T-helper 17 cell (primary cell): ENCODE data around the gene FANCC. TPM values are rescaled to one million over a fixed set of nuclear protein-coding genes. Genes with fewer than 3 reads are reported as not detected.
A peak's percentile ranks its signal among the peaks of the same experiment; 100 is the strongest.

Experiments
- ATAC-seq: fragments of 150-1000 bp; cut with Tn5 transposase; 2 replicates; pipeline ENCODE4 v1.10.0; 2021; ENCODE audit warnings: mild to moderate bottlenecking, moderate library complexity
- DNase-seq, 3 donors: peaks; one replicate each; pipeline versions ENCODE4 v3.0.0 to v3.0.0-alpha.2; 2020 to 2021
- H3K9me3 ChIP-seq: one replicate; pipeline ENCODE4 v1.7.0; 2013; ENCODE audit warnings: low read length, mild to moderate bottlenecking; ENCODE audit not compliant: control insufficient read depth, poor library complexity, severe bottlenecking
- H3K27ac Mint-ChIP-seq: one replicate; pipeline ENCODE4 v1.8.0; 2022; ENCODE audit warnings: mild to moderate bottlenecking, moderate library complexity, mixed read lengths
- H3K27me3 Mint-ChIP-seq: one replicate; pipeline ENCODE4 v1.8.0; 2022; ENCODE audit warnings: mixed read lengths
- H3K36me3 Mint-ChIP-seq: one replicate; pipeline ENCODE4 v1.8.0; 2022; ENCODE audit warnings: low read depth, mixed read lengths
- H3K4me1 Mint-ChIP-seq: one replicate; pipeline ENCODE4 v1.8.0; 2022; ENCODE audit warnings: mild to moderate bottlenecking, mixed read lengths
- H3K4me3 Mint-ChIP-seq: one replicate; pipeline ENCODE4 v1.8.0; 2022; ENCODE audit warnings: mild to moderate bottlenecking, moderate library complexity, mixed read lengths
- total RNA-seq, 4 donors: library from RNA in 2 of 4; stranded (reverse) in 2 of 4; gene quantifications; one replicate each; pipeline ENCODE4 v1.2.3 and lab custom pipeline; 2022 to 2026

Gene FANCC
- total RNA-seq, 2 donors from 2014 or later, result 3.7 to 3.9 TPM

GRCh38 chr9:95058795-95059386, 258.6 kb downstream of the FANCC start:
- H3K27ac Mint-ChIP-seq, result peak overlapping the region; percentile 32
- H3K4me3 Mint-ChIP-seq, result no peak overlapping the region
- H3K36me3 Mint-ChIP-seq, result peaks cover 4% of the 10 kb centered on the region
- H3K27me3 Mint-ChIP-seq, result peaks cover 4% of the 10 kb centered on the region
- H3K4me1 Mint-ChIP-seq, result peaks cover 2% of the 10 kb centered on the region
- no peak for ATAC-seq
- H3K9me3 ChIP-seq, result no peaks in the 10 kb centered on the region
- DNase-seq, result no peak

DNA sequence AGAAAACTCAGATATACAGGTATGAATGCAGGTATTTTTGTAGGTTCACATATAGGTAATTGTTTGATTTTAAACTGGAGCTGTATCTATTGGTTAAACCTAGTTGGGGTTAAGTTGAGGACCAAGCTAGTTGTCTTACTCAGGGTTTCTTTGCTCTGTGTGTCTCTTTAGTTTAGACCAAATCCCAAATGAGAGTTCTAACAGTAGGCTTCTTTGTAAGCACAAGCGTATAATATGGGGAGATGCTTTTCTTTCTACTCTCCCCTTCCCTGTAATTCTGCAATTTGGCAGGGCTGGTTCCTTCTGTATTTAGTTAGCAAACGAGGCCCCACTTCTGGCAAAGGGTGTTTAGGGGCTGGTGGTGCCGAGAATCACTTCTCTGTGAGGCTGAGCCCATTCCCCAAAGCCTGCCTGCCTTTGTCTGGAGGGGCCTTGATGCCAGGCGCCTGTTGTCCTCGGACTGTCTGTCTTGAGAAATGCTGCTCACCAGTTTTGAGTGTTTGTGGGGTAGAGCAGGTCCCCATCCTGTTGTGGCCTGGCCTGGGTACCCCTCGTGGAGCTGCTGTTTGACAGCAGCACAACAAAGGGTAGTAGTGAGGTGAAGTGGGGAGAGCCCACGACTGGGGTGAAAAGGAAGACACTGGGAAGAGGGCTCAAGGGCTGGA, 259.3 kb downstream of the FANCC start:
- H3K27me3 Mint-ChIP-seq, result peaks cover 4% of the 10 kb centered on the region
- DNase-seq (no peak), ATAC-seq (no peak)
- peaks cover 2% of the 10 kb centered on the region for H3K4me1 Mint-ChIP-seq
- no peaks in the 10 kb centered on the region for H3K36me3 Mint-ChIP-seq
- no peaks in the 10 kb centered on the region for H3K9me3 ChIP-seq
- peak overlapping the region; percentile 32 for H3K27ac Mint-ChIP-seq
- no peak overlapping the region for H3K4me3 Mint-ChIP-seq

- DNase-seq (no peak), ATAC-seq (no peak)
- no peak overlapping the region for H3K4me3 Mint-ChIP-seq
- peaks cover 4% of the 10 kb centered on the region for H3K27me3 Mint-ChIP-seq
- no peak overlapping the region for H3K27ac Mint-ChIP-seq
- peaks cover 2% of the 10 kb centered on the region for H3K4me1 Mint-ChIP-seq
- no peaks in the 10 kb centered on the region for H3K9me3 ChIP-seq
- no peaks in the 10 kb centered on the region for H3K36me3 Mint-ChIP-seq
Observed at GRCh38 chr9:95057101-95057500, 260.4 kb downstream of the FANCC start.

- no peaks in the 10 kb centered on the region for H3K9me3 ChIP-seq
- Mint-ChIP-seq H3K27me3 (peaks cover 4% of the 10 kb centered on the region), H3K27ac (no peak overlapping the region), H3K4me3 (no peak overlapping the region), H3K36me3 (no peaks in the 10 kb centered on the region), H3K4me1 (peaks cover 2% of the 10 kb centered on the region)
- DNase-seq (no peak), ATAC-seq (no peak)
Observed at GRCh38 chr9:95055851-95056551, 261.5 kb downstream of the FANCC start.

DNA sequence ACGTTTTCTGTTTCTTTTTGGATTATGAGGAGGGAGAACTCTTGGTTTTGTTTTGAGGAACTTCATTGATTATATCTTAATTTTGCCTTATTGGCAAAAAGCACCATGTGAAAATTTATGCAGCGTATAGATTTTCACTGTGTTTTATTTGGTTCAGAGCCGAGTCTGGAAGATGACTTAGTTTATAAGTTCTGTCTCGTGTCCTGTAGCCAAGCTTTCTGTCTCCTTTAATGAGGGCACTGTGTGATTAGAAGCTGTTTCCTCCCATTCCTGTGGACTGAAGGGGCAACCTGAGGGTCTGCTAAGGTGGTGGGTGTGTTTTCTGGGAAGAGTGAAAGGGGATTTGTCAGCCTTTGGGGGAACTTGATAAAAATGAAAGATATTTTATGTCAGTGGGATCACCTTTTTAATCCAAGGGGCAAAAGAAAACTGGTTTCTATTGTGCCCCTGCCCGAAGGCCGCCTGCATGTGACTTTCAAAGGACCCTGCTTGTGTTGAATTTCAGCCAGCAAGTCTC, 262.1 kb downstream of the FANCC start:
- no peaks in the 10 kb centered on the region for H3K36me3 Mint-ChIP-seq
- no peak overlapping the region for H3K27ac Mint-ChIP-seq
- no peak overlapping the region for H3K4me3 Mint-ChIP-seq
- DNase-seq (no peak), ATAC-seq (no peak)
- H3K4me1 Mint-ChIP-seq, result peaks cover 2% of the 10 kb centered on the region
- H3K9me3 ChIP-seq, result no peaks in the 10 kb centered on the region
- peaks cover 4% of the 10 kb centered on the region for H3K27me3 Mint-ChIP-seq

DNA sequence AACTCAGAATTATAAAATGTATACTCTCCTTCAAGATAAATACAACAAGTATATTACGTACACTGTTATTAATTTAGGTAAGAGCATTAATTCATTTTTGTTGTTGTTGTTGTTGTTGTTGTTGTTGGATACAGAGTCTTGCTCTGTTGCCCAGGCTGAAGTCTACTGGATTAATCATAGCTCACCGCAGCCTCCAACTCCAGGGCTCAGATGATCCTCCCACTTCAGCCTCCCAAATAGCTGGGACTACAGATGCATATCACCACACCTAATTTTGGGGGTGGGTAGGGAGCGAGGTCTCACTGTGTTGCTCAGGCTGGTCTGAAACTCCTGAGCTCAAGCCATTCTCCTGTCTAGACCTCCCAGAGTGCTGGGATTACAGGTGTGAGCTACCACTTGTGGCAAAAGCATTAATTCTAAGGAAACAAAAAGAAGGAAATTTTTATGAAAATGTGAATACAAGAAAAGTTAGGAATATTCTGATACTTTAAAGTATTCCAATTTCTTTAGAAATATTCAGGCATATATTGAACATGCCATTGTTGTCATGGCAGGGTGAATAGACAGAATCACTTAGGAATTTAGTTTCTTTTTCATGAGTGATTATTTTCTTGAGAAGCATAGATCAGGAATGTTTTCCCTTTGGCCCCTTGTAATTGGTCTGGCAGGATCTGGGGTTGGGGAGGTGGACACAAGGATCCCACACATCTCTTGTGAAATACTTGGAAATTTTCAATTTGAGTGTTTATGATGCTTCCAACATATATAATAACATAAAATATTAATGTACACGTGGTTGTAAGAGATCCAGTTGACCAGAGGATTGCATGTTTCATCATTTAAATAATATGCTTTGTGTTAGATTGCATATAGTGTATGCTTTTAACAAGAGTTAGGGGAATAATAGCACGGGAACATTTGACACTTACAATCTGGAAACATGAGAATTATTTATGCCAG, 263.6 kb downstream of the FANCC start:
- no peak for ATAC-seq
- no peaks in the 10 kb centered on the region for H3K9me3 ChIP-seq

GRCh38 chr9:95049761-95050160, 267.7 kb downstream of the FANCC start:
- peaks cover 7% of the 10 kb centered on the region for H3K27me3 Mint-ChIP-seq
- H3K27ac Mint-ChIP-seq, result no peak overlapping the region
- no peaks in the 10 kb centered on the region for H3K9me3 ChIP-seq
- H3K36me3 Mint-ChIP-seq, result no peaks in the 10 kb centered on the region
- ATAC-seq, result no peak
- H3K4me3 Mint-ChIP-seq, result no peak overlapping the region
- H3K4me1 Mint-ChIP-seq, result peaks cover 7% of the 10 kb centered on the region
- no peak for DNase-seq

More for the DNA sequence above, 263.6 kb downstream of the FANCC start:
- Mint-ChIP-seq H3K4me3 (no peak overlapping the region), H3K27ac (no peak overlapping the region), H3K36me3 (no peaks in the 10 kb centered on the region), H3K27me3 (peaks cover 8% of the 10 kb centered on the region), H3K4me1 (peaks cover 3% of the 10 kb centered on the region)
- DNase-seq, result no peak

Other genes with a start within 250 kb of the FANCC start
- gene PTCH1, start 199.3 kb upstream of the FANCC start, total RNA-seq, result 10 to 100 TPM; 14.4 to 18.5 TPM